Measurements from ENCODE around the gene TAPT1. TPM values are rescaled to one million over a fixed set of nuclear protein-coding genes. Genes with fewer than 3 reads are reported as not detected.
"Not testable (repeated sequence)": the region's sequence is repeated elsewhere in the genome, so short reads cannot be mapped to it uniquely, and the experiment has no call there.

Gene TAPT1
- total RNA-seq, 1 experiment from 2014 or later: 11.1 TPM

- Histone ChIP-seq H3T11ph (ENCODE audit: low read length) (no peak overlapping the region), H3K4ac (ENCODE audit: low read depth, low read length) (no peak overlapping the region), H4K91ac (ENCODE audit: insufficient read length, low read depth, low read length) (no peak overlapping the region), H2BK12ac (ENCODE audit: insufficient read length, low read depth, low read length) (no peak overlapping the region), H3K79me1 (ENCODE audit: insufficient read depth, low read depth, low read length, poor library complexity, severe bottlenecking) (no peaks in the 10 kb centered on the region), H2BK5ac (ENCODE audit: insufficient read length, low read length) (no peak overlapping the region), H3K56ac (ENCODE audit: insufficient read length, low read depth, low read length) (no peak overlapping the region), H3K14ac (ENCODE audit: insufficient read depth, low read length) (no peak overlapping the region), H2AFZ (ENCODE audit: low read length) (no peak overlapping the region), H3K23ac (ENCODE audit: insufficient read length, low read depth, low read length) (no peak overlapping the region), H4K5ac (ENCODE audit: insufficient read length, low read depth, low read length) (no peak overlapping the region), H3K4me2 (ENCODE audit: insufficient read depth, insufficient read length, low read length) (no peak overlapping the region), H3K27ac (ENCODE audit: insufficient read length, low read depth, low read length) (no peak overlapping the region), H4K20me1 (ENCODE audit: control insufficient read depth, insufficient read depth, insufficient read length) (no peaks in the 10 kb centered on the region), H4K8ac (replicated peaks; ENCODE audit: insufficient read length, low read depth, low read length) (no peak overlapping the region), H2BK15ac (ENCODE audit: low read depth, low read length) (no peak overlapping the region), H3K4me1 (ENCODE audit: insufficient read depth, low read length) (no peaks in the 10 kb centered on the region), H3K9ac (ENCODE audit: extremely low read depth, insufficient read length, low read length) (no peak overlapping the region), H2BK20ac (ENCODE audit: low read depth, low read length, poor library complexity, severe bottlenecking) (no peak overlapping the region), H2AK5ac (ENCODE audit: insufficient read length, low read length) (no peak overlapping the region), H3K18ac (ENCODE audit: insufficient read length, low read depth, low read length) (no peak overlapping the region), H3K79me2 (ENCODE audit: insufficient read depth, low read length) (no peaks in the 10 kb centered on the region), H3K9me3 (ENCODE audit: control insufficient read depth, low read depth, low read length) (no peaks in the 10 kb centered on the region), H3K23me2 (ENCODE audit: insufficient read length, low read depth, low read length, poor library complexity, severe bottlenecking) (no peaks in the 10 kb centered on the region), H2BK120ac (ENCODE audit: low read depth, low read length, poor library complexity, severe bottlenecking) (no peak overlapping the region), H3K27me3 (ENCODE audit: insufficient read depth, low read length) (no peaks in the 10 kb centered on the region; the same call in 1 of the 2 replicates)
- Mint-ChIP-seq H3K9me3 (no peaks in the 10 kb centered on the region), H3K36me3 (ENCODE audit: insufficient read depth in 1 of 3, low read depth in 3 of 3) (peaks cover under 1 to 8% (median 2%) of the 10 kb centered on the region in 3 experiments; a peak in 4 of 7 replicates), H3K27ac (no peak overlapping the region), H3K4me3 (no peak overlapping the region), H3K4me1 (peaks cover 12 to 21% of the 10 kb centered on the region in 2 experiments), H3K27me3 (ENCODE audit: low read depth) (no peaks in the 10 kb centered on the region)
- WGBS (ENCODE audit: extremely low coverage, insufficient read length, low lambda C conversion rate): no CpG with 5 or more reads among the region's 1 CpG
- no peak for TF ChIP-seq CTCF (conservative IDR thresholded peaks at IDR 0.05)
- no peak for DNase-seq
These were observed 31.1 kb downstream of the TAPT1 start for GRCh38 chr4:16195209-16195608.

- H2AK5ac ChIP-seq (ENCODE audit: insufficient read length, low read length); H4K5ac ChIP-seq (ENCODE audit: insufficient read length, low read depth, low read length); H2BK120ac ChIP-seq (ENCODE audit: low read depth, low read length, poor library complexity, severe bottlenecking); H3K56ac ChIP-seq (ENCODE audit: insufficient read length, low read depth, low read length); H2AFZ ChIP-seq (ENCODE audit: low read length); H3K79me2 ChIP-seq (ENCODE audit: insufficient read depth, low read length); H3T11ph ChIP-seq (ENCODE audit: low read length); DNase-seq; H4K8ac ChIP-seq (replicated peaks; ENCODE audit: insufficient read length, low read depth, low read length); H3K79me1 ChIP-seq (ENCODE audit: insufficient read depth, low read depth, low read length, poor library complexity, severe bottlenecking); H3K9ac ChIP-seq (ENCODE audit: extremely low read depth, insufficient read length, low read length); H3K4ac ChIP-seq (ENCODE audit: low read depth, low read length); H3K23me2 ChIP-seq (ENCODE audit: insufficient read length, low read depth, low read length, poor library complexity, severe bottlenecking); H3K27ac Mint-ChIP-seq; H3K9me3 Mint-ChIP-seq; H3K4me2 ChIP-seq (ENCODE audit: insufficient read depth, insufficient read length, low read length); H4K20me1 ChIP-seq (ENCODE audit: control insufficient read depth, insufficient read depth, insufficient read length); H3K27me3 Mint-ChIP-seq (ENCODE audit: low read depth); H3K18ac ChIP-seq (ENCODE audit: insufficient read length, low read depth, low read length); H3K4me3 Mint-ChIP-seq; H3K23ac ChIP-seq (ENCODE audit: insufficient read length, low read depth, low read length); H3K27ac ChIP-seq (ENCODE audit: insufficient read length, low read depth, low read length); H3K14ac ChIP-seq (ENCODE audit: insufficient read depth, low read length); H2BK12ac ChIP-seq (ENCODE audit: insufficient read length, low read depth, low read length); H2BK15ac ChIP-seq (ENCODE audit: low read depth, low read length); H3K27me3 ChIP-seq (ENCODE audit: insufficient read depth, low read length); H3K4me1 ChIP-seq (ENCODE audit: insufficient read depth, low read length); H2BK20ac ChIP-seq (ENCODE audit: low read depth, low read length, poor library complexity, severe bottlenecking); H4K91ac ChIP-seq (ENCODE audit: insufficient read length, low read depth, low read length); H3K9me3 ChIP-seq (ENCODE audit: control insufficient read depth, low read depth, low read length); H2BK5ac ChIP-seq (ENCODE audit: insufficient read length, low read length): not testable (repeated sequence)
- peaks cover 4 to 12% (median 5%) of the 10 kb centered on the region in 3 experiments; a peak in 5 of 7 replicates for H3K36me3 Mint-ChIP-seq (ENCODE audit: insufficient read depth in 1 of 3, low read depth in 3 of 3)
- WGBS (ENCODE audit: extremely low coverage, insufficient read length, low lambda C conversion rate): no CpG with 5 or more reads among the region's 4 CpGs
- peaks cover 12 to 21% of the 10 kb centered on the region in 2 experiments for H3K4me1 Mint-ChIP-seq
These were observed 31.5 kb downstream of the TAPT1 start for GRCh38 chr4:16194798-16195197.
